RWPE1 (cell line): ENCODE measurements around the gene PRKN.

Experiments
- CTCF ChIA-PET: fragments of 350-600 bp; sonication (Branson Sonifier 250); formaldehyde crosslinking; extraction: SDS; loops from one replicate; lab custom pipeline; 2021; lab: Yijun Ruan, JAX
- POLR2A ChIA-PET: fragments of 400-600 bp; formaldehyde crosslinking; extraction: SDS; loops from one replicate; lab custom pipeline; 2020; ENCODE audit warnings: antibody characterized with exemption; ENCODE audit not compliant: low non-redundant PET; lab: Yijun Ruan, JAX
- DNase-seq: peaks from one replicate; pipeline ENCODE4 v3.0.0; 2012; ENCODE audit warnings: low spot score
- H3K27ac ChIP-seq: fragments of 450-650 bp; 2 replicates; pipeline ENCODE4 v1.5.1; 2017
- TF ChIP-seq, protein P1 (sequence below): fragments of 450-650 bp; conservative IDR thresholded peaks from 2 replicates; pipeline ENCODE4 v1.5.1; 2017; ENCODE audit warnings: low read depth, mild to moderate bottlenecking

Gene PRKN

GRCh38 chr6:162489101-162489976 lies 238.2 kb downstream of the PRKN start:
- TF ChIP-seq, protein P1, sequence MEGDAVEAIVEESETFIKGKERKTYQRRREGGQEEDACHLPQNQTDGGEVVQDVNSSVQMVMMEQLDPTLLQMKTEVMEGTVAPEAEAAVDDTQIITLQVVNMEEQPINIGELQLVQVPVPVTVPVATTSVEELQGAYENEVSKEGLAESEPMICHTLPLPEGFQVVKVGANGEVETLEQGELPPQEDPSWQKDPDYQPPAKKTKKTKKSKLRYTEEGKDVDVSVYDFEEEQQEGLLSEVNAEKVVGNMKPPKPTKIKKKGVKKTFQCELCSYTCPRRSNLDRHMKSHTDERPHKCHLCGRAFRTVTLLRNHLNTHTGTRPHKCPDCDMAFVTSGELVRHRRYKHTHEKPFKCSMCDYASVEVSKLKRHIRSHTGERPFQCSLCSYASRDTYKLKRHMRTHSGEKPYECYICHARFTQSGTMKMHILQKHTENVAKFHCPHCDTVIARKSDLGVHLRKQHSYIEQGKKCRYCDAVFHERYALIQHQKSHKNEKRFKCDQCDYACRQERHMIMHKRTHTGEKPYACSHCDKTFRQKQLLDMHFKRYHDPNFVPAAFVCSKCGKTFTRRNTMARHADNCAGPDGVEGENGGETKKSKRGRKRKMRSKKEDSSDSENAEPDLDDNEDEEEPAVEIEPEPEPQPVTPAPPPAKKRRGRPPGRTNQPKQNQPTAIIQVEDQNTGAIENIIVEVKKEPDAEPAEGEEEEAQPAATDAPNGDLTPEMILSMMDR = no peak
- ChIA-PET CTCF (no interaction called here), POLR2A (no interaction called here)
- H3K27ac ChIP-seq = no peak overlapping the region
- no peak for DNase-seq

DNA sequence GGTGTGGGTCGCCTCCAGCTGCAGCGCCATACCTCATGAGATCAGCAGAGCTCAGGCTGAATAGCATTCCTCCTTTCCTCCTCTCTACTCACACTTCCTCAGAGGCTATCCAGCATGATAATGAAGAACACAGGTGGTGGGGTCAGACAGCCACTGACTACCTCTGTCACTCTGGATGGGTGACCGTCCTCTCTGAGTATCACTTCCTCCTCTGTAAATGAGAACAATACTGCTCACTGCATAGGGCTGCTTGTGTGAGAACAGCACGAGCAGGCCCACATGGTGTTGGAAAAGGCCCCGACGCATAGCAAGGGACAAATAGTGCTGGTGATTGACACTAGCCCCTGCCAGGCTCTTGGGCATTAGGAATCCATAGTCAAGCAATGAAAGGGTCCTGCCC lies 239.1 kb downstream of the PRKN start:
- CTCF ChIA-PET = no interaction called here
- H3K27ac ChIP-seq = no peak overlapping the region
- POLR2A ChIA-PET = no interaction called here
- TF ChIP-seq, protein P1 = no peak
- DNase-seq = no peak

DNA sequence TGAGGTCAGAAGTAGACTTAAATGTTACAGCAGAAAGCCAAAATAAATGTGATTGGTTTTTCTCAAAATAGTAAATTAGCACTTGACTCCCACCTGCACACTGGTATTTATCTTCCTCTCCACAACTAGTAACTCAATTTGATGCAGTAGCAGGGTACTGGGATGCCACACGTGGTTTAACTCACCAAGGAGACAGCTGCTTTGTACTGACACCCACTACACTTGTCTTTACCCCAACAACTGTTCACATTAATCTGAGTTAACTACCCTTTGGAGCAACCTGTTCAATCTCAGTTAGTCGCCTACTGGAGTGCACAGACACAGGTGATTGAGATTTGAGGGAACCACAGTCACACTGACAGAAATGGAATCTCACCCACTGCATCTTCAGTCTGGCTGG lies 242.1 kb downstream of the PRKN start:
- no peak for DNase-seq

GRCh38 chr6:162481938-162482337 lies 245.6 kb downstream of the PRKN start:
- POLR2A ChIA-PET = no interaction called here
- no peak overlapping the region for H3K27ac ChIP-seq
- TF ChIP-seq, protein P1 = no peak
- no peak for DNase-seq
- CTCF ChIA-PET = no interaction called here

More for the DNA sequence above, 242.1 kb downstream of the PRKN start:
- no peak overlapping the region for H3K27ac ChIP-seq
- TF ChIP-seq, protein P1 = no peak
- POLR2A ChIA-PET = no interaction called here
- CTCF ChIA-PET = no interaction called here

GRCh38 chr6:162481320-162481719 lies 246.2 kb downstream of the PRKN start:
- ChIA-PET CTCF (no interaction called here), POLR2A (no interaction called here)
- no peak for DNase-seq
- H3K27ac ChIP-seq = no peak overlapping the region
- TF ChIP-seq, protein P1 = no peak

- no peak for DNase-seq
- ChIA-PET CTCF (no interaction called here), POLR2A (no interaction called here)
- H3K27ac ChIP-seq = no peak overlapping the region
- TF ChIP-seq, protein P1 = no peak
These were observed 249.3 kb downstream of the PRKN start for GRCh38 chr6:162478192-162478671.
